Body of pancreas (tissue), 4 donors: ENCODE measurements around the gene PGAM1.

Source experiments
- POLR2A ChIP-seq, 3 donors: fragments of 450-650 bp; IDR thresholded peaks; one replicate each; pipeline ENCODE4 v1.6.1; 2016; ENCODE audit warnings: antibody characterized with exemption in 3 of 3, mild to moderate bottlenecking in 2 of 3
- TF ChIP-seq, protein P1 (sequence below), 7 experiments: fragments of 450-650 bp in 4 of 7; fragments of 200-600 bp in 3 of 7; sonication (generic) in 3 of 7; IDR thresholded peaks; one replicate each; pipeline ENCODE4 v1.5.1; 2016 to 2019; ENCODE audit warnings: antibody characterized with exemption in 7 of 7

DNA sequence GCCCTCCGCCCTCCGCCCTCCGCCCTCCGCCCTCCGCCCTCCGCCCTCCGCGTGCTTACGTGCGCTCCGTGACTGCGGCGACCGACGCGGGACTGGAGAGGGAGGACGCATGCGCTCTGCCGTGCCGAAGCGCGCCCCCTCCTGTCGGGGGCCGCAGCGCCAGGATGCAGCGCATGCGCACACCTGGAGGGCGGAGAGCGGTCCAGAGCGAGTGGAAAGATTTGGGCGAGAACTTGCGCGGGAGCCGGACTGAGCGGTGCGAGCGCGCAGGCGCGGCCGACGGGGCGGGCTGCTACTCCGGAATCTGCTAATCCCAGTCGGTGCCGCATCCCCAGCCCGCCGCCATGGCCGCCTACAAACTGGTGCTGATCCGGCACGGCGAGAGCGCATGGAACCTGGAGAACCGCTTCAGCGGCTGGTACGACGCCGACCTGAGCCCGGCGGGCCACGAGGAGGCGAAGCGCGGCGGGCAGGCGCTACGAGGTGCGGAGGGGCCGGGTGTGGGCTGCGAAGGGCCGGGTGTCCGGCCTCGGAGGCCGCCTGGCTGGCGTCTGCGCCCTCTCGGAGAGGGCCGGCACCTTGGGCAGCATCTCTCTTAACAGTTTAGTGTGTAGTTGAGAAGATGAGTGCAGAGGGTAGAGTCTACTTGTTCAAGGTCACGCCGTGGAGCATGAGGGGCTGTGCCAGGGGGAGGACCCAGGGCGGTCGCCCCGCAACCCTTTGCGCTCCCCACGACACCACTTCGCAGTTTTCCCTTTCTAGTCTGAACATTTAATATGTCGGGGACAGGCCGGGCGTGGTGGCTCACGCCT lies at the start of gene PGAM1:
- TF ChIP-seq, protein P1, sequence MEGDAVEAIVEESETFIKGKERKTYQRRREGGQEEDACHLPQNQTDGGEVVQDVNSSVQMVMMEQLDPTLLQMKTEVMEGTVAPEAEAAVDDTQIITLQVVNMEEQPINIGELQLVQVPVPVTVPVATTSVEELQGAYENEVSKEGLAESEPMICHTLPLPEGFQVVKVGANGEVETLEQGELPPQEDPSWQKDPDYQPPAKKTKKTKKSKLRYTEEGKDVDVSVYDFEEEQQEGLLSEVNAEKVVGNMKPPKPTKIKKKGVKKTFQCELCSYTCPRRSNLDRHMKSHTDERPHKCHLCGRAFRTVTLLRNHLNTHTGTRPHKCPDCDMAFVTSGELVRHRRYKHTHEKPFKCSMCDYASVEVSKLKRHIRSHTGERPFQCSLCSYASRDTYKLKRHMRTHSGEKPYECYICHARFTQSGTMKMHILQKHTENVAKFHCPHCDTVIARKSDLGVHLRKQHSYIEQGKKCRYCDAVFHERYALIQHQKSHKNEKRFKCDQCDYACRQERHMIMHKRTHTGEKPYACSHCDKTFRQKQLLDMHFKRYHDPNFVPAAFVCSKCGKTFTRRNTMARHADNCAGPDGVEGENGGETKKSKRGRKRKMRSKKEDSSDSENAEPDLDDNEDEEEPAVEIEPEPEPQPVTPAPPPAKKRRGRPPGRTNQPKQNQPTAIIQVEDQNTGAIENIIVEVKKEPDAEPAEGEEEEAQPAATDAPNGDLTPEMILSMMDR (IDR thresholded peaks at IDR 0.05): peak; percentile 43 to 88 (median 69)
- TF ChIP-seq POLR2A (IDR thresholded peaks at IDR 0.05): peak; percentile 64 to 86 (median 85)
